OCI-LY1 (cell line): ENCODE results near the gene B4GALT4.

ENCODE experiments used
- H2AFZ ChIP-seq: fragments of 200-600 bp; sonication (generic), shearing (Covaris generic); 2 replicates; pipeline ENCODE4 v1.6.0; 2014; ENCODE audit warnings: antibody characterized with exemption, mild to moderate bottlenecking, low read length
- H3F3A ChIP-seq: fragments of 200-600 bp; sonication (generic), shearing (Covaris generic); 2 replicates; pipeline ENCODE4 v1.6.0; 2014; ENCODE audit warnings: mild to moderate bottlenecking, antibody characterized with exemption, low read length, moderate library complexity; ENCODE audit not compliant: insufficient read depth
- H3K27ac ChIP-seq: fragments of 200-600 bp; sonication (generic); 2 replicates; pipeline ENCODE4 v1.5.1; 2014; ENCODE audit warnings: low read length, mixed run types, mild to moderate bottlenecking, low read depth; ENCODE audit not compliant: poor library complexity, severe bottlenecking
- H3K27me3 ChIP-seq: fragments of 200-600 bp; sonication (generic); 2 replicates; pipeline ENCODE4 v1.6.0; 2014; ENCODE audit warnings: antibody characterized with exemption, mild to moderate bottlenecking, low read length, moderate library complexity; ENCODE audit not compliant: insufficient read depth
- H3K36me3 ChIP-seq: fragments of 200-600 bp; sonication (generic); 2 replicates; pipeline ENCODE4 v1.6.1; 2014; ENCODE audit warnings: mild to moderate bottlenecking, antibody characterized with exemption, low read length, moderate library complexity, mixed read lengths; ENCODE audit not compliant: insufficient read depth
- H3K4me1 ChIP-seq: fragments of 200-600 bp; sonication (generic); 2 replicates; pipeline ENCODE4 v1.5.1; 2014; ENCODE audit warnings: mild to moderate bottlenecking, low read length, moderate library complexity; ENCODE audit not compliant: insufficient read depth, severe bottlenecking
- H3K4me2 ChIP-seq: fragments of 200-600 bp; sonication (generic), shearing (Covaris generic); 2 replicates; pipeline ENCODE4 v1.6.1; 2014; ENCODE audit warnings: low read length
- H3K4me3 ChIP-seq: fragments of 200-600 bp; sonication (generic); 2 replicates; pipeline ENCODE4 v1.5.1; 2014; ENCODE audit warnings: low read length, low read depth, mild to moderate bottlenecking, mixed read lengths; ENCODE audit not compliant: poor library complexity, severe bottlenecking
- H3K79me2 ChIP-seq: fragments of 200-600 bp; shearing (Covaris generic); 2 replicates; pipeline ENCODE4 v1.6.1; 2016; ENCODE audit warnings: mixed run types, low read length, mixed read lengths; ENCODE audit not compliant: insufficient read depth
- H3K9ac ChIP-seq: fragments of 200-600 bp; sonication (generic), shearing (Covaris generic); 2 replicates; pipeline ENCODE4 v1.6.1; 2014; ENCODE audit warnings: mild to moderate bottlenecking, low read length, mixed read lengths
- H3K9me2 ChIP-seq: fragments of 200-600 bp; sonication (generic), shearing (Covaris generic); 2 replicates; pipeline ENCODE4 v1.6.1; 2014; ENCODE audit warnings: low read depth, mild to moderate bottlenecking, low read length, mixed read lengths
- H3K9me3 ChIP-seq: fragments of 200-600 bp; shearing (Covaris generic); 2 replicates; pipeline ENCODE4 v1.6.1; 2014; ENCODE audit warnings: low read length, mixed read lengths
- H4K20me1 ChIP-seq: fragments of 200-600 bp; sonication (generic), shearing (Covaris generic); 2 replicates; pipeline ENCODE4 v1.6.0; 2016; ENCODE audit warnings: mild to moderate bottlenecking, low read length; ENCODE audit not compliant: insufficient read depth
- CTCF ChIP-seq: fragments of 200-600 bp; sonication (generic), shearing (Covaris generic); IDR thresholded peaks from 2 replicates; pipeline ENCODE4 v1.5.1; 2017; ENCODE audit warnings: mild to moderate bottlenecking, antibody characterized with exemption, low read length, moderate library complexity, mixed read lengths
- EZH2 ChIP-seq: fragments of 200-600 bp; sonication (generic), shearing (Covaris generic); IDR thresholded peaks from 2 replicates; pipeline ENCODE4 v1.8.0; 2017; ENCODE audit warnings: borderline replicate concordance, mixed run types, mild to moderate bottlenecking, antibody characterized with exemption, low read length, moderate library complexity, mixed read lengths

B4GALT4 gene

DNA sequence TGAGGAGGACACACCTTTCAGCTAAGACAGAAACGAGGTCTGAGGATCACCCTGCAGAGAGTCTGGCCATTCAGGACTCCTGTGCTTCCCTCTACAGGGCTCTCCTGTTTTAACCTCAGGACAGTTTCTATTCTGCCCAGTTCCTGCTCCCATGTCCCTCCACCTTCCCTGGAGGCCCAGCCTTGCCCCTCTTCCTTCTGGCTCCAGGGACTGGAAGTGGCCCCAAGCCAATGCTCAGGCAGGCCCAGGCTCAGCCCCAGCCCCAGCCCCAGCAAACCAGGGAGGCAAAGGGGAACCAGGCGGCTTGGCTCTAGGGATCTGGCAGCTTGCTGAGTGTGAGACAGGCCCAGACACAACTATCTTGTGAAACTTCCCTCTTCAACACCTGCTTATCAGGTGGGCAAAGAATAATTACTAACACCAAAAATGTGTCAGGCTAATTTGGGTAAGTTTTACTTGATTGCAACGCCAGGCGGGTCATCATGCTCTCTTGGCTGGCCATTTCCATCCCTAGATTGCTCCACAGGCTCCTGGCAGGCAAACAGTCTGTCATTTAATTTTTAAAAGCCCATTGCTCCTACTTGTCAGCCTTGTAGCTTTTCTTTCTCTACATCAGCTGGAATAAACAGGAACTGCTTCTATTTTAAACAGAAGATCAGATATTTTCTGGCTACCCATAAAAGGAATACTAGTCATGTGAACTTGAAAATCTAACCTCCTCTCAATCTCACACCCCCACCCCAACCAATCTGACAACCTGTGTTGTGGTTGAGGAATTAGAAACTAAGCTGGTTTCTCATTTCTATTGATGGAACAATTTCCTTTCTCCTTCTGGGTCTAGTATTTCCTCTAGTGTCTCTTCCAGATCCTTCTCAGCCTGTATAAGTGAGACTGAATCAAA is 33.8 kb downstream of the B4GALT4 start:
- Histone ChIP-seq H3K27ac (no peak overlapping the region), H3K79me2 (no peaks in the 10 kb centered on the region), H3K9me3 (no peaks in the 10 kb centered on the region), H3K36me3 (peaks cover 7% of the 10 kb centered on the region), H2AFZ (no peak overlapping the region), H3K4me1 (no peaks in the 10 kb centered on the region), H3F3A (no peaks in the 10 kb centered on the region), H3K4me3 (no peak overlapping the region), H3K9me2 (no peaks in the 10 kb centered on the region), H3K4me2 (no peak overlapping the region), H3K9ac (no peak overlapping the region), H3K27me3 (no peaks in the 10 kb centered on the region), H4K20me1 (no peaks in the 10 kb centered on the region)
- TF ChIP-seq EZH2, result no peak
- TF ChIP-seq CTCF, result no peak

DNA sequence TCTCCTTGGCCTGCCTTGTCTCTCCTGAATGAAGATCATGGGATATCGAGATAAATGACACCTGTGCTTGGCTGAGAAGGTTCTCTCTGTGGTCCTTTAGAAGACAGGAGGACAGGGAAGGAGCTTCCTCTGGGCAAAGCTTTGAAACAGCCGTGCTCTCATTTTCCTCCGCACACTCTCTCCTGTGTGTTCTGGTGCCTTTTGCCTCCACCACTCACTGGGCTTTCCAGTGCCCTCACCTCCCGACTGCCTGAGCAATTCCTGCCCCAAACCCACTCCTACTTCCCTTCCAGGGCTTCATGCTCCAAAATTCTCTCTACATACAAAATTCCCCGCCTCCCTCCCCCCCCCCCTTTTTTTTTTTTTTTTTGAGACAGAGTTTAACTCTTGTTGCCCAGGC is 35.0 kb downstream of the B4GALT4 start:
- TF ChIP-seq CTCF (no peak), EZH2 (no peak)
- H3F3A ChIP-seq, result no peaks in the 10 kb centered on the region

GRCh38 chr3:119205209-119205608 is 35.5 kb downstream of the B4GALT4 start:
- no peak overlapping the region for H2AFZ ChIP-seq
- no peaks in the 10 kb centered on the region for H3K27me3 ChIP-seq
- no peak overlapping the region for H3K4me2 ChIP-seq
- no peaks in the 10 kb centered on the region for H4K20me1 ChIP-seq
- no peaks in the 10 kb centered on the region for H3K9me2 ChIP-seq
- no peak overlapping the region for H3K9ac ChIP-seq
- no peaks in the 10 kb centered on the region for H3K4me1 ChIP-seq
- no peaks in the 10 kb centered on the region for H3F3A ChIP-seq
- H3K27ac ChIP-seq, result no peak overlapping the region
- H3K36me3 ChIP-seq, result no peaks in the 10 kb centered on the region
- no peaks in the 10 kb centered on the region for H3K9me3 ChIP-seq
- H3K4me3 ChIP-seq, result no peak overlapping the region
- TF ChIP-seq EZH2 (no peak), CTCF (no peak)
- H3K79me2 ChIP-seq, result no peaks in the 10 kb centered on the region

More for the DNA sequence above, 35.0 kb downstream of the B4GALT4 start:
- Histone ChIP-seq H3K9ac (no peak overlapping the region), H2AFZ (no peak overlapping the region), H3K79me2 (no peaks in the 10 kb centered on the region), H4K20me1 (no peaks in the 10 kb centered on the region), H3K4me2 (no peak overlapping the region), H3K4me3 (no peak overlapping the region), H3K27me3 (no peaks in the 10 kb centered on the region), H3K4me1 (no peaks in the 10 kb centered on the region), H3K9me2 (no peaks in the 10 kb centered on the region), H3K36me3 (no peaks in the 10 kb centered on the region), H3K27ac (no peak overlapping the region), H3K9me3 (no peaks in the 10 kb centered on the region)
